KBM-7 (cell line): ENCODE results near the gene STK25.

ENCODE experiments used
- DNase-seq: peaks from one replicate; pipeline ENCODE4 v3.0.0-alpha.2; 2015
- in situ Hi-C: fragments of 300-500 bp; cut with MboI; formaldehyde crosslinking; loops from 2 replicates; pipeline ENCODE4 v1.14.3; 2020; ENCODE audit warnings: low sequenced_read_pairs, low pct_unique_long_range_greater_than_20kb, mixed read lengths

The STK25 gene

GRCh38 chr2:241508240-241509154, at the start of gene STK25:
TSS of gene STK25 (minus strand) at chr2:241508584. CDS start at chr2:241508035, 549 bp downstream.
- in situ Hi-C loops: no loop called here
- peak; percentile 97 for DNase-seq

- in situ Hi-C loops: no loop called here
- no peak for DNase-seq
Measured at GRCh38 chr2:241556746-241557145, 48.4 kb upstream of the STK25 start.

- no peak for DNase-seq
- in situ Hi-C loops: no loop called here
Measured at GRCh38 chr2:241555711-241556110, 47.3 kb upstream of the STK25 start.

- no peak for DNase-seq
- in situ Hi-C loops: no loop called here
Measured at GRCh38 chr2:241554610-241555322, 46.4 kb upstream of the STK25 start.

GRCh38 chr2:241553981-241554380, 45.6 kb upstream of the STK25 start:
- in situ Hi-C loops: no loop called here
- DNase-seq: no peak

GRCh38 chr2:241553512-241553830, 45.1 kb upstream of the STK25 start:
- no peak for DNase-seq
- in situ Hi-C loops: no loop called here

- no peak for DNase-seq
- in situ Hi-C loops: no loop called here
Measured at GRCh38 chr2:241551998-241552737, 43.8 kb upstream of the STK25 start.

- in situ Hi-C loops: no loop called here
- no peak for DNase-seq
Measured at GRCh38 chr2:241551599-241551997, 43.2 kb upstream of the STK25 start.

- no peak for DNase-seq
- in situ Hi-C loops: no loop called here
Measured at GRCh38 chr2:241550616-241551580, 42.5 kb upstream of the STK25 start.

- no peak for DNase-seq
- in situ Hi-C loops: no loop called here
Measured at GRCh38 chr2:241548451-241548835, 40.1 kb upstream of the STK25 start.

- no peak for DNase-seq
- in situ Hi-C loops: no loop called here
Measured at GRCh38 chr2:241547781-241548450, 39.5 kb upstream of the STK25 start.

GRCh38 chr2:241546771-241547498, 38.6 kb upstream of the STK25 start:
- in situ Hi-C loops: no loop called here
- DNase-seq: no peak

- in situ Hi-C loops: no loop called here
- DNase-seq: no peak
Measured at GRCh38 chr2:241545523-241546473, 37.4 kb upstream of the STK25 start.

- in situ Hi-C loops: no loop called here
- no peak for DNase-seq
Measured at GRCh38 chr2:241545106-241545505, 36.7 kb upstream of the STK25 start.

- in situ Hi-C loops: no loop called here
- no peak for DNase-seq
Measured at GRCh38 chr2:241542278-241542605, 33.9 kb upstream of the STK25 start.

- no peak for DNase-seq
- in situ Hi-C loops: no loop called here
Measured at GRCh38 chr2:241541564-241542277, 33.3 kb upstream of the STK25 start.
